ENCODE data around the gene NANS.
A peak's percentile ranks its signal among the peaks of the same experiment; 100 is the strongest.
"Not testable (repeated sequence)": the region's sequence is repeated elsewhere in the genome, so short reads cannot be mapped to it uniquely, and the experiment has no call there.

Gene NANS

GRCh38 chr9:98094851-98095250 is 38.3 kb downstream of the NANS start:
- no peak for DNase-seq (ENCODE audit: extremely low spot score, insufficient read length, low read depth)

GRCh38 chr9:98095401-98095800 is 38.9 kb downstream of the NANS start:
- DNase-seq (ENCODE audit: extremely low spot score, insufficient read length, low read depth) = no peak
- FAIRE-seq = no peak

More at GRCh38 chr9:98094851-98095250, 38.3 kb downstream of the NANS start:
- FAIRE-seq = no peak

GRCh38 chr9:98096091-98096490 is 39.6 kb downstream of the NANS start:
- no peak for FAIRE-seq

GRCh38 chr9:98097836-98098235 is 41.3 kb downstream of the NANS start:
- no peak for DNase-seq (ENCODE audit: extremely low spot score, insufficient read length, low read depth)
- FAIRE-seq = peak; percentile 67

More at GRCh38 chr9:98096091-98096490, 39.6 kb downstream of the NANS start:
- no peak for DNase-seq (ENCODE audit: extremely low spot score, insufficient read length, low read depth)

- DNase-seq (ENCODE audit: extremely low spot score, insufficient read length, low read depth) (no peak), FAIRE-seq (no peak)
Measured at GRCh38 chr9:98099346-98099745, 42.8 kb downstream of the NANS start.

- DNase-seq (ENCODE audit: extremely low spot score, insufficient read length, low read depth) (no peak), FAIRE-seq (no peak)
Measured at GRCh38 chr9:98099898-98100297, 43.4 kb downstream of the NANS start.

GRCh38 chr9:98100456-98100855 is 43.9 kb downstream of the NANS start:
- DNase-seq (ENCODE audit: extremely low spot score, insufficient read length, low read depth) = no peak
- no peak for FAIRE-seq

- FAIRE-seq = no peak
- no peak for DNase-seq (ENCODE audit: extremely low spot score, insufficient read length, low read depth)
Measured at GRCh38 chr9:98101416-98101815, 44.9 kb downstream of the NANS start.

- FAIRE-seq (peak; percentile 98), DNase-seq (ENCODE audit: extremely low spot score, insufficient read length, low read depth) (peak; percentile 71)
Measured at GRCh38 chr9:98101868-98102273, 45.3 kb downstream of the NANS start.

- FAIRE-seq (peak; percentile 88), DNase-seq (ENCODE audit: extremely low spot score, insufficient read length, low read depth) (no peak)
Measured at GRCh38 chr9:98104445-98104881, 47.9 kb downstream of the NANS start.

GRCh38 chr9:98105006-98105405 is 48.5 kb downstream of the NANS start:
- DNase-seq (ENCODE audit: extremely low spot score, insufficient read length, low read depth) = no peak
- no peak for FAIRE-seq

GRCh38 chr9:98107926-98108325 is 51.4 kb downstream of the NANS start:
- no peak for DNase-seq (ENCODE audit: extremely low spot score, insufficient read length, low read depth)
- no peak for FAIRE-seq

- DNase-seq (ENCODE audit: extremely low spot score, insufficient read length, low read depth) (no peak), FAIRE-seq (peak; percentile 85)
Measured at GRCh38 chr9:98108531-98109031, 52.0 kb downstream of the NANS start.

- FAIRE-seq (no peak), DNase-seq (ENCODE audit: extremely low spot score, insufficient read length, low read depth) (no peak)
Measured at GRCh38 chr9:98109052-98109451, 52.5 kb downstream of the NANS start.

GRCh38 chr9:98117097-98117496 is 60.6 kb downstream of the NANS start:
- not testable (repeated sequence) for DNase-seq (ENCODE audit: extremely low spot score, insufficient read length, low read depth); FAIRE-seq

GRCh38 chr9:98117984-98118639 is 61.6 kb downstream of the NANS start:
- FAIRE-seq (peak; percentile 39), DNase-seq (ENCODE audit: extremely low spot score, insufficient read length, low read depth) (no peak)

- peak; percentile 57 for DNase-seq (ENCODE audit: extremely low spot score, insufficient read length, low read depth)
- peak; percentile 73 for FAIRE-seq
Measured at GRCh38 chr9:98118640-98119601, 62.4 kb downstream of the NANS start, which contains the start of gene TRIM14. Gene TRIM14, minus strand, starts transcription at chr9:98119222. Its CDS starts 34 bp downstream, at chr9:98119188.

- DNase-seq (ENCODE audit: extremely low spot score, insufficient read length, low read depth) = no peak
- no peak for FAIRE-seq
Measured at GRCh38 chr9:98120476-98120875, 63.9 kb downstream of the NANS start.

- no peak for DNase-seq (ENCODE audit: extremely low spot score, insufficient read length, low read depth)
- FAIRE-seq = no peak
Measured at GRCh38 chr9:98121058-98121457, 64.5 kb downstream of the NANS start.

- not testable (repeated sequence) for FAIRE-seq; DNase-seq (ENCODE audit: extremely low spot score, insufficient read length, low read depth)
Measured at GRCh38 chr9:98124091-98124490, 67.6 kb downstream of the NANS start.
